Measurements from ENCODE around the gene LSP1. TPM values are rescaled to one million over a fixed set of nuclear protein-coding genes. Genes with fewer than 3 reads are reported as not detected.

Gene LSP1
- total RNA-seq, 1 donor from 2014 or later = 2.5 TPM

DNA sequence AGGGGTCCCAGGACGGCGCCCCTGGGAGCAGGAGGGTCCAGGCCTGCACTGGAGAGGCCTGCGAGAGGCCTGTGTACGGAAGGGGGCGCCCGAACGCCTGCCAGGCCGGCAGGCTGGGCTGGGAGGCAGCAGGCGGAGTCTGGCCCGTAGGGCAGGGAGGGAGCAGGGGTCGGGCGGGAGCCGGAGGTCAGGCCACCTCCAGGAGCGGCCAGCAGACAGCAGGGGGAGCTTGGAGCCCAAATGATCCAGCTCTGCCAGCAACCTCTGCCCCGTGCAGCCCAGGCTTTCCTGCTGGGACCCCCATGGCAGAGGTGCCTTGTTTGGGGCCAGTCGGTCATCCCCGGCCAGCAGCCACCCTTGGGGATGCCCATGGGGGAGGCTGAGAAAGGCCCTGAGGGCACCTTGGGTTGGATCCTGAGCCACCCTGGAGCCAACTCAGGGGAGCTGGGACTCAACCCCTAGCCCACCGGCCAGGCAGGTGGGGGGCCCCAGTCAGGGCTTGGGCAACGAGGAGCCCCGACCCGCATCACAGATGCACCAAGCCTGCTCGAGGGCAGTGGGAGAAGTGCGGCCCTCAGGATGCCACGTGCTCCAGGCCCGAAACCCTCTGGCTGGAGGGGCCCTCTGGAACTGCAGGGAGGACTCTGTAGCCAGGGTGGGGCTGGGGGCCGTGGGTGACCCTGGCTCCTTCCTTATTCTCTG, 27.7 kb upstream of the LSP1 start:
- H3K27ac Mint-ChIP-seq (ENCODE audit: unreplicated experiment) = no peak overlapping the region
- TF ChIP-seq CTCF (IDR thresholded peaks at IDR 0.05; ENCODE audit: partially characterized antibody, unreplicated experiment) = peak; percentile 78
- peak; percentile 95 for DNase-seq
- H3K4me1 Mint-ChIP-seq (ENCODE audit: low read depth, unreplicated experiment) = no peaks in the 10 kb centered on the region
- no peak overlapping the region for H3K4me3 Mint-ChIP-seq (ENCODE audit: unreplicated experiment)
- no peaks in the 10 kb centered on the region for H3K9me3 Mint-ChIP-seq (ENCODE audit: unreplicated experiment)
- peaks cover 10% of the 10 kb centered on the region for H3K27me3 Mint-ChIP-seq (ENCODE audit: unreplicated experiment)
- H3K36me3 Mint-ChIP-seq (ENCODE audit: unreplicated experiment) = peaks cover 5% of the 10 kb centered on the region

DNA sequence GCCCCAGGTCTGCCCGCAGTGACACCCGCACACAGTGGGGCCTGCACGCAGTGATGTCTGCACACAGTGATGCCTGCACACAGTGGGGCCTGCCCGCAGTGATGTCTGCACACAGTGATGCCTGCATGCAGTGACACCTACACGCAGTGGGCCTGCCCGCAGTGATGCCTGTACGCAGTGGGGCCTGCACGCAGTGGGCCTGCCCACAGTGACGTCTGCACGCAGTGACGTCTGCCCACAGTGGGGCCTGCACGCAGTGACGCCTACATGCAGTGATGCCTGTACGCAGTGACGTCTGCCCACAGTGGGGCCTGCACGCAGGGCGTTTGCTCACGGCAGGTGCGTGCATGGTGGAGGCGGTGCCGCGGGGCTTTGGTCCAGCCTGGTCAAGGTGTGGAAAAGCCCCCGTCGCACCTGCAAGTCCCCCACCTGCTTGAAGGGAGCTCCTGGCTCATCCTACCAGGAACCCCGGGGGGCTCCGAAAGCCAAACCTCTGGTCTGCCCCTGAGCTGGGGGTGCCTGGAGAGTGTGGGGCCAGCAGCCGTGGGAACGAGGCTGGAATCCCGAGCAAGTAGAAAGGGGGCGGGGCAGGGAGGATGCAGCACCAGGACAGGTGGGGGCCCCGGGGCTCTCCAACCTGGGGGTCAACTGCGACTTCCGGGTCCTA, 27.0 kb upstream of the LSP1 start:
- H3K27me3 Mint-ChIP-seq (ENCODE audit: unreplicated experiment) = peaks cover 10% of the 10 kb centered on the region

DNA sequence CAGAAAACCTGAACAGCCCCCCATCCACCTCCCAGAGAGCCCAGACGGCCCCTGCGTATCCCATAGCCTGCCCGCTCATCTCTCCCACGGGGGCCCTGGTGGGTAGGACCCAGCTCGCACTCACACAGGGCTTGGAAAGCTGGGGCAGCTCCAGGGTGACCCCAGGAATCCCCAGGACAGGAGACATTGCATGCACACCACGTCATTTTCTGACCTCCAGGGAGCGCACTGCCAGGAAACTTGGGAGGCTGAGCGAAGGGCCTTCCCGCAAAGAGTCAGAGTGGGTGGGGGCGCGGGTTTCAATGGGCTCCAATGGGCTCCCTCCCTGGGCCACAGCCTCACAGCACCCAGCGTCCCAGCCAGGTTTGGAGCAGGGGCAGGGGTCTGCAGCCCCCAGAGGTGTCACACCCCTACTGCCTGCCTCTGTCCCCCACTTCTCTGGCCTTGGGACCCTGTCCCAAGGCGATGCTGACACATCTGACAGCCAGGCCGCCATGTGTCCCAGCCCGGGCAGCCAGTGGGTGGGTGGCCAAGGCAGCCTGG, 26.3 kb upstream of the LSP1 start:
- H3K27me3 Mint-ChIP-seq (ENCODE audit: unreplicated experiment) = peaks cover 9% of the 10 kb centered on the region
- no peak for TF ChIP-seq CTCF (IDR thresholded peaks at IDR 0.05; ENCODE audit: partially characterized antibody, unreplicated experiment)
- H3K9me3 Mint-ChIP-seq (ENCODE audit: unreplicated experiment) = no peaks in the 10 kb centered on the region
- no peaks in the 10 kb centered on the region for H3K4me1 Mint-ChIP-seq (ENCODE audit: low read depth, unreplicated experiment)
- H3K36me3 Mint-ChIP-seq (ENCODE audit: unreplicated experiment) = peaks cover 4% of the 10 kb centered on the region
- peak; percentile 29 for DNase-seq
- no peak overlapping the region for H3K4me3 Mint-ChIP-seq (ENCODE audit: unreplicated experiment)
- H3K27ac Mint-ChIP-seq (ENCODE audit: unreplicated experiment) = no peak overlapping the region

More for the DNA sequence above, 27.0 kb upstream of the LSP1 start:
- no peak for TF ChIP-seq CTCF (IDR thresholded peaks at IDR 0.05; ENCODE audit: partially characterized antibody, unreplicated experiment)
- Mint-ChIP-seq H3K9me3 (ENCODE audit: unreplicated experiment) (no peaks in the 10 kb centered on the region), H3K4me3 (ENCODE audit: unreplicated experiment) (no peak overlapping the region), H3K27ac (ENCODE audit: unreplicated experiment) (no peak overlapping the region), H3K36me3 (ENCODE audit: unreplicated experiment) (peaks cover 5% of the 10 kb centered on the region), H3K4me1 (ENCODE audit: low read depth, unreplicated experiment) (no peaks in the 10 kb centered on the region)
- DNase-seq = peak; percentile 18

GRCh38 chr11:1827095-1827813, 25.6 kb upstream of the LSP1 start:
- Mint-ChIP-seq H3K9me3 (ENCODE audit: unreplicated experiment) (no peaks in the 10 kb centered on the region), H3K4me3 (ENCODE audit: unreplicated experiment) (no peak overlapping the region), H3K27ac (ENCODE audit: unreplicated experiment) (no peak overlapping the region), H3K36me3 (ENCODE audit: unreplicated experiment) (no peaks in the 10 kb centered on the region), H3K27me3 (ENCODE audit: unreplicated experiment) (peaks cover 8% of the 10 kb centered on the region), H3K4me1 (ENCODE audit: low read depth, unreplicated experiment) (no peaks in the 10 kb centered on the region)
- DNase-seq = peak; percentile 19
- no peak for TF ChIP-seq CTCF (IDR thresholded peaks at IDR 0.05; ENCODE audit: partially characterized antibody, unreplicated experiment)

All from glutamatergic neuron (in vitro differentiated cells).